Liver (tissue), 9 donors: ENCODE results near the gene PTCD3. TPM values are rescaled to one million over a fixed set of nuclear protein-coding genes. Genes with fewer than 3 reads are reported as not detected.

Source experiments
- DNase-seq: peaks from one replicate; pipeline ENCODE4 v3.0.0-alpha.2; 2017; ENCODE audit warnings: low spot score
- H3K27ac ChIP-seq, 2 donors: one replicate each; pipeline ENCODE4 v1.7.0; 2013; ENCODE audit warnings: inconsistent platforms in 2 of 2, low read length in 2 of 2, control low read depth in 1 of 2, low read depth in 1 of 2, mild to moderate bottlenecking in 1 of 2
- H3K27me3 ChIP-seq, 4 donors: one replicate each; pipeline versions ENCODE4 v1.6.1 to v1.7.0; 2013; ENCODE audit warnings: low read length in 3 of 4, inconsistent platforms in 1 of 4, mild to moderate bottlenecking in 1 of 4, moderate library complexity in 1 of 4; ENCODE audit not compliant: control insufficient read depth in 4 of 4, insufficient read depth in 4 of 4
- H3K36me3 ChIP-seq, 4 donors: one replicate each; pipeline versions ENCODE4 v1.6.1 to v1.7.0; 2013; ENCODE audit warnings: low read length in 3 of 4, mild to moderate bottlenecking in 3 of 4, low read depth in 1 of 4, moderate library complexity in 1 of 4; ENCODE audit not compliant: control insufficient read depth in 4 of 4, insufficient read depth in 3 of 4
- H3K4me1 ChIP-seq, 4 donors: one replicate each; pipeline versions ENCODE4 v1.6.1 to v1.7.0; 2013; ENCODE audit warnings: low read length in 3 of 4, mild to moderate bottlenecking in 3 of 4, moderate library complexity in 1 of 4; ENCODE audit not compliant: control insufficient read depth in 4 of 4, insufficient read depth in 4 of 4
- H3K4me3 ChIP-seq, 3 donors: one replicate each; pipeline versions ENCODE4 v1.6.1 to v1.7.0; 2013; ENCODE audit warnings: low read length in 3 of 3, control low read depth in 1 of 3, low read depth in 1 of 3, mild to moderate bottlenecking in 1 of 3
- H3K9ac ChIP-seq, 2 donors: one replicate each; pipeline ENCODE4 v1.7.0; 2013; ENCODE audit warnings: low read length in 2 of 2, mild to moderate bottlenecking in 2 of 2, moderate library complexity in 2 of 2, control low read depth in 1 of 2, low read depth in 1 of 2
- H3K9me3 ChIP-seq, 4 donors: one replicate each; pipeline versions ENCODE4 v1.6.1 to v1.7.0; 2013; ENCODE audit warnings: low read length in 3 of 4; ENCODE audit not compliant: control insufficient read depth in 4 of 4
- ATF3 ChIP-seq: IDR thresholded peaks from 2 replicates; pipeline ENCODE4 v1.6.1; 2016; ENCODE audit warnings: antibody characterized with exemption
- CTCF ChIP-seq: fragments of 150-350 bp; IDR thresholded peaks from 2 replicates; pipeline ENCODE4 v1.5.1; 2017; ENCODE audit warnings: improper control_type of control experiment, low read depth, low read length; ENCODE audit not compliant: missing input control
- EGR1 ChIP-seq, 2 donors: IDR thresholded peaks; 2 replicates each; pipeline ENCODE4 v1.6.1; 2016 to 2018; ENCODE audit warnings: antibody characterized with exemption in 2 of 2, low read depth in 2 of 2
- FOXA1 ChIP-seq: IDR thresholded peaks from 2 replicates; pipeline ENCODE4 v1.6.1; 2016; ENCODE audit warnings: antibody characterized with exemption
- FOXA2 ChIP-seq: IDR thresholded peaks from 2 replicates; pipeline ENCODE4 v1.6.1; 2016; ENCODE audit warnings: antibody characterized with exemption
- GABPA ChIP-seq, 2 donors: IDR thresholded peaks in 1 of 2; conservative IDR thresholded peaks in 1 of 2; 2 replicates each; pipeline ENCODE4 v1.6.1; 2016; ENCODE audit warnings: antibody characterized with exemption in 2 of 2, mild to moderate bottlenecking in 1 of 2, moderate library complexity in 1 of 2
- HNF4A ChIP-seq, 2 donors: conservative IDR thresholded peaks; 2 replicates each; pipeline ENCODE4 v1.6.1; 2016; ENCODE audit warnings: antibody characterized with exemption in 2 of 2, mild to moderate bottlenecking in 2 of 2
- HNF4G ChIP-seq: IDR thresholded peaks from 2 replicates; pipeline ENCODE4 v1.6.1; 2016; ENCODE audit warnings: antibody characterized with exemption
- JUND ChIP-seq, 2 donors: IDR thresholded peaks; 2 replicates each; pipeline ENCODE4 v1.6.1; 2016; ENCODE audit warnings: antibody characterized with exemption in 2 of 2
- MAX ChIP-seq: IDR thresholded peaks from 2 replicates; pipeline ENCODE4 v1.6.1; 2016; ENCODE audit warnings: antibody characterized with exemption
- NR2F2 ChIP-seq: IDR thresholded peaks from 2 replicates; pipeline ENCODE4 v1.6.1; 2016; ENCODE audit warnings: antibody characterized with exemption
- RAD21 ChIP-seq, 2 donors: IDR thresholded peaks; 2 replicates each; pipeline ENCODE4 v1.6.1; 2016; ENCODE audit warnings: antibody characterized with exemption in 2 of 2, mild to moderate bottlenecking in 2 of 2
- REST ChIP-seq: IDR thresholded peaks from 2 replicates; pipeline ENCODE4 v1.6.1; 2016; ENCODE audit warnings: antibody characterized with exemption, mild to moderate bottlenecking
- RXRA ChIP-seq, 2 donors: IDR thresholded peaks; 2 replicates each; pipeline ENCODE4 v1.6.1; 2017 to 2018; ENCODE audit warnings: antibody characterized with exemption in 2 of 2, mild to moderate bottlenecking in 1 of 2
- SP1 ChIP-seq: IDR thresholded peaks from 2 replicates; pipeline ENCODE4 v1.6.1; 2018; ENCODE audit warnings: antibody characterized with exemption, mild to moderate bottlenecking
- TAF1 ChIP-seq: conservative IDR thresholded peaks from 2 replicates; pipeline ENCODE4 v1.6.1; 2016; ENCODE audit warnings: antibody characterized with exemption, mild to moderate bottlenecking
- YY1 ChIP-seq: IDR thresholded peaks from 2 replicates; pipeline ENCODE4 v1.6.1; 2016; ENCODE audit warnings: antibody characterized with exemption, mild to moderate bottlenecking
- ZBTB33 ChIP-seq: IDR thresholded peaks from 2 replicates; pipeline ENCODE4 v1.6.1; 2016; ENCODE audit warnings: antibody characterized with exemption
- WGBS: extraction: QIAGEN DNeasy Blood & Tissue Kit; methylation state at CpG from one replicate; pipeline ENCODE4 v1.1.7; 2013; 5-methylcytosine and 5-hydroxymethylcytosine counted together
- polyA plus RNA-seq, 2 donors: library from polyadenylated mRNA; stranded (reverse) in 1 of 2; unstranded in 1 of 2; fragments of 200-250 nt in 1 of 2; fragments of >200 nt in 1 of 2; fragmentation: Nextera tagmentation in 1 of 2; extraction: Ambion mirVana in 1 of 2; gene quantifications; one replicate each; pipeline versions ENCODE4 v1.2.1 to v1.2.3, GENCODE V29; 2013 to 2015
- total RNA-seq, 2 donors: library from RNA; depleted of rRNA; stranded (reverse); fragments of >200 nt; gene quantifications; one replicate each; pipeline ENCODE4 v1.2.3, GENCODE V29; 2014
- donor health status: healthy.
- donor health status: healthy.
- donor health status: healthy.
- donor health status: healthy.
- donor health status: healthy.

Gene PTCD3
- total and polyA plus RNA-seq, 4 donors = 25.5 to 74.6 (median 45.2) TPM

GRCh38 chr2:86118130-86118529 is 12.1 kb downstream of the PTCD3 start:
- DNase-seq = no peak
- Histone ChIP-seq H3K9ac (no peak overlapping the region), H3K27me3 (no peaks in the 10 kb centered on the region), H3K36me3 (peaks cover 12 to 91% (median 77%) of the 10 kb centered on the region in 4 donors), H3K4me3 (no peak overlapping the region), H3K9me3 (no peaks in the 10 kb centered on the region), H3K4me1 (no peaks in the 10 kb centered on the region), H3K27ac (no peak overlapping the region)
- WGBS = 94% methylated on average over 2 of the region's 2 CpGs
- TF ChIP-seq EGR1 (IDR thresholded peaks at IDR 0.05; ENCODE audit: low read depth in 2 of 2) (no peak), FOXA1 (no peak)

GRCh38 chr2:86123328-86123925 is 17.4 kb downstream of the PTCD3 start:
- no peaks in the 10 kb centered on the region for H3K4me1 ChIP-seq
- no peak overlapping the region for H3K9ac ChIP-seq
- DNase-seq = no peak
- no peak overlapping the region for H3K27ac ChIP-seq
- TF ChIP-seq RXRA (IDR thresholded peaks at IDR 0.05) = no peak
- no peak for TF ChIP-seq MAX
- no peak for TF ChIP-seq GABPA (IDR thresholded peaks at IDR 0.05 in 1 of 2, conservative IDR thresholded peaks at IDR 0.05 in 1 of 2)
- no peak for TF ChIP-seq EGR1 (IDR thresholded peaks at IDR 0.05; ENCODE audit: low read depth in 2 of 2)
- no peak for TF ChIP-seq ATF3
- no peak for TF ChIP-seq FOXA1
- TF ChIP-seq FOXA2 = no peak
- no peak for TF ChIP-seq HNF4A (conservative IDR thresholded peaks at IDR 0.05)
- TF ChIP-seq NR2F2 = no peak
- TF ChIP-seq ZBTB33 = no peak
- no peak for TF ChIP-seq HNF4G
- TF ChIP-seq RAD21 (IDR thresholded peaks at IDR 0.05) = no peak
- TF ChIP-seq TAF1 = no peak
- no peak for TF ChIP-seq REST
- TF ChIP-seq CTCF = no peak
- no peak for TF ChIP-seq SP1
- TF ChIP-seq JUND (IDR thresholded peaks at IDR 0.05) = no peak
- no peak for TF ChIP-seq YY1
- 81% methylated on average over 5 of the region's 5 CpGs for WGBS
- no peaks in the 10 kb centered on the region for H3K9me3 ChIP-seq
- H3K27me3 ChIP-seq = no peaks in the 10 kb centered on the region
- H3K4me3 ChIP-seq = no peak overlapping the region
- H3K36me3 ChIP-seq = peaks cover 20 to 98% (median 79%) of the 10 kb centered on the region in 4 donors
